IMR-90 (cell line): ENCODE measurements around the gene NDUFA3. TPM values are rescaled to one million over a fixed set of nuclear protein-coding genes. Genes with fewer than 3 reads are reported as not detected.

Source experiments
- ATAC-seq: fragments of 200-7000 bp; cut with Tn5 transposase; 2 replicates; pipeline ENCODE4 v1.9.1; 2020; ENCODE audit warnings: low read depth, mild to moderate bottlenecking, moderate library complexity
- BruUV-seq: library from RNA; stranded (reverse); fragments of 400-500 nt; replicated peaks from 2 replicates; lab custom pipeline; 2021; lab: Mats Ljungman, UMichigan
- CTCF ChIA-PET: fragments of 300-600 bp; formaldehyde crosslinking; extraction: SDS; loops from one replicate; lab custom pipeline; 2021; ENCODE audit warnings: antibody characterized with exemption; lab: Yijun Ruan, JAX
- POLR2A ChIA-PET: fragments of 300-600 bp; sonication (Branson Sonifier 250); formaldehyde crosslinking; loops from one replicate; lab custom pipeline; 2022; ENCODE audit warnings: antibody characterized with exemption; ENCODE audit not compliant: unreplicated experiment; lab: Charles Lee
- DNase-seq: peaks from one replicate; pipeline ENCODE4 v3.0.0; 2013
- H2AFZ ChIP-seq: replicated peaks from 2 replicates; pipeline ENCODE3; 2013; ENCODE audit warnings: low read length, mild to moderate bottlenecking; ENCODE audit not compliant: poor library complexity
- H2AK5ac ChIP-seq: 2 replicates; pipeline ENCODE4 v1.6.1; 2013; ENCODE audit warnings: low read depth, low read length, inconsistent platforms
- H2AK9ac ChIP-seq: replicated peaks from 2 replicates; pipeline ENCODE3; 2013; ENCODE audit warnings: mild to moderate bottlenecking, low read depth, low read length, moderate library complexity; ENCODE audit not compliant: poor library complexity
- H2BK120ac ChIP-seq: 2 replicates; pipeline ENCODE4 v1.6.1; 2013; ENCODE audit warnings: low read depth, low read length, inconsistent platforms
- H2BK15ac ChIP-seq: 3 replicates; pipeline ENCODE4 v1.6.1; 2013; ENCODE audit warnings: low read depth, low read length, inconsistent platforms
- H2BK20ac ChIP-seq: 2 replicates; pipeline ENCODE4 v1.6.1; 2013; ENCODE audit warnings: low read depth, mild to moderate bottlenecking, inconsistent platforms, low read length, moderate library complexity
- H2BK5ac ChIP-seq: 2 replicates; pipeline ENCODE4 v1.6.1; 2013; ENCODE audit warnings: mild to moderate bottlenecking, low read depth, low read length, inconsistent platforms; ENCODE audit not compliant: poor library complexity, severe bottlenecking
- H3K14ac ChIP-seq: replicated peaks from 2 replicates; pipeline ENCODE4 v1.6.1; 2013; ENCODE audit warnings: low read depth, low read length, inconsistent platforms
- H3K18ac ChIP-seq: 2 replicates; pipeline ENCODE4 v1.6.1; 2013; ENCODE audit warnings: low read depth, low read length, control low read depth
- H3K23ac ChIP-seq: 2 replicates; pipeline ENCODE4 v1.6.1; 2013; ENCODE audit warnings: low read depth, low read length, inconsistent platforms
- H3K27ac ChIP-seq: 2 replicates; pipeline ENCODE4 v1.5.1; 2013; ENCODE audit warnings: mild to moderate bottlenecking, control low read depth, low read length; ENCODE audit not compliant: insufficient read depth
- H3K27me3 ChIP-seq: 2 replicates; pipeline ENCODE4 v1.6.1; 2013; ENCODE audit warnings: low read length; ENCODE audit not compliant: control insufficient read depth, insufficient read depth
- H3K36me3 ChIP-seq: 2 replicates; pipeline ENCODE4 v1.6.1; 2013; ENCODE audit warnings: low read length, mixed read lengths; ENCODE audit not compliant: control insufficient read depth, insufficient read depth
- H3K4ac ChIP-seq: 2 replicates; pipeline ENCODE4 v1.6.1; 2013; ENCODE audit warnings: low read depth, low read length, inconsistent platforms
- H3K4me1 ChIP-seq: 2 replicates; pipeline ENCODE4 v1.6.1; 2013; ENCODE audit warnings: low read length, mixed read lengths; ENCODE audit not compliant: control insufficient read depth, insufficient read depth
- H3K4me2 ChIP-seq: 2 replicates; pipeline ENCODE4 v1.6.1; 2013; ENCODE audit warnings: low read depth, mild to moderate bottlenecking, control low read depth, low read length, moderate library complexity
- H3K4me3 ChIP-seq: 2 replicates; pipeline ENCODE4 v1.5.1; 2013; ENCODE audit warnings: low read depth, mild to moderate bottlenecking, control low read depth, low read length, moderate library complexity; ENCODE audit not compliant: insufficient read depth
- H3K56ac ChIP-seq: 2 replicates; pipeline ENCODE4 v1.6.1; 2013; ENCODE audit warnings: low read length, inconsistent platforms; ENCODE audit not compliant: insufficient read depth; ENCODE audit errors: extremely low read depth
- H3K79me1 ChIP-seq, 2 experiments: 2 replicates each; pipeline ENCODE4 v1.6.1; 2013; ENCODE audit warnings: low read length in 2 of 2, inconsistent platforms in 1 of 2, low read depth in 1 of 2
- H3K9ac ChIP-seq: 2 replicates; pipeline ENCODE4 v1.6.1; 2013; ENCODE audit warnings: low read depth, low read length, control low read depth
- H3K9me1 ChIP-seq: 2 replicates; pipeline ENCODE4 v1.6.1; 2013; ENCODE audit warnings: low read length, inconsistent platforms; ENCODE audit not compliant: insufficient read depth
- H3K9me3 ChIP-seq: 2 replicates; pipeline ENCODE4 v1.6.1; 2013; ENCODE audit warnings: low read length; ENCODE audit not compliant: control insufficient read depth, insufficient read depth
- H4K20me1 ChIP-seq: 2 replicates; pipeline ENCODE4 v1.6.1; 2013; ENCODE audit warnings: low read length, inconsistent platforms; ENCODE audit not compliant: insufficient read depth
- H4K5ac ChIP-seq: 2 replicates; pipeline ENCODE4 v1.6.1; 2013; ENCODE audit warnings: mild to moderate bottlenecking, low read depth, low read length, control low read depth
- H4K8ac ChIP-seq, 2 experiments: 2 replicates each; pipeline ENCODE4 v1.6.1; 2013; ENCODE audit warnings: low read depth in 2 of 2, low read length in 2 of 2, control low read depth in 1 of 2, inconsistent platforms in 1 of 2
- H4K91ac ChIP-seq: 2 replicates; pipeline ENCODE4 v1.6.1; 2013; ENCODE audit warnings: low read depth, low read length, inconsistent platforms; ENCODE audit not compliant: insufficient read depth
- BHLHE40 ChIP-seq: fragments of 150-350 bp; IDR thresholded peaks from 2 replicates; pipeline ENCODE4 v1.6.1; 2016; ENCODE audit warnings: mild to moderate bottlenecking, low read depth, low read length
- CEBPB ChIP-seq: IDR thresholded peaks from 2 replicates; pipeline ENCODE4 v1.6.1; 2012; ENCODE audit warnings: low read depth, low read length, improper control_type of control experiment
- MAZ ChIP-seq: IDR thresholded peaks from 2 replicates; pipeline ENCODE4 v1.6.1; 2012; ENCODE audit warnings: low read depth, mild to moderate bottlenecking, low read length, improper control_type of control experiment, moderate library complexity, borderline replicate concordance
- NFE2L2 ChIP-seq: fragments of 150-350 bp; IDR thresholded peaks from 2 replicates; pipeline ENCODE4 v1.6.1; 2016; ENCODE audit warnings: low read depth, mild to moderate bottlenecking, low read length
- WGBS, 2 experiments: methylation state at CpG; one replicate each; pipeline versions ENCODE4 v1.1.5 to v1.1.7; 2013; ENCODE audit warnings: missing lambda C conversion rate in 2 of 2; ENCODE audit not compliant: insufficient read length in 1 of 2; ENCODE audit errors: extremely low coverage in 2 of 2; 5-methylcytosine and 5-hydroxymethylcytosine counted together
- dilution Hi-C: fragments of 300-500 bp; cut with HindIII; formaldehyde crosslinking; loops from one replicate; pipeline ENCODE4 v1.14.3; 2018; ENCODE audit warnings: low sequenced_read_pairs; ENCODE audit not compliant: unreplicated experiment
- in situ Hi-C: fragments of 300-500 bp; cut with MboI; formaldehyde crosslinking; loops from 3 replicates; pipeline ENCODE4 v1.14.3; 2019; ENCODE audit warnings: low sequenced_read_pairs, inconsistent platforms, mixed read lengths
- intact Hi-C: fragments of 100-400 bp; cut with micrococcal nuclease; formaldehyde crosslinking; loops from 2 replicates; pipeline ENCODE4 v1.10.0; 2022
- polyA plus RNA-seq, 3 experiments: library from polyadenylated mRNA; depleted of rRNA; stranded (reverse); fragments of >200 nt; gene quantifications; 2 replicates each; pipeline ENCODE4 v1.2.3, GENCODE V29; 2012; ENCODE audit warnings: low replicate concordance in 1 of 3
- total RNA-seq: library from RNA; depleted of rRNA; stranded (reverse); fragments of >200 nt; gene quantifications from 2 replicates; pipeline ENCODE4 v1.2.3, GENCODE V29; 2012

Gene NDUFA3
- total and polyA plus RNA-seq, 2 of the 4 experiments (the other 2 are of a cell fraction) = 7.9 to 85.0 TPM

GRCh38 chr19:54073829-54074228, 28.8 kb upstream of the NDUFA3 start:
- 78% methylated on average over 4 of the region's 10 CpGs; no CpG with 5 or more reads in 1 of the 2 experiments for WGBS, 2 experiments
- Histone ChIP-seq H4K91ac (no peak overlapping the region), H2AFZ (no peak overlapping the region), H3K9me1 (no peaks in the 10 kb centered on the region), H2BK20ac (no peak overlapping the region), H3K56ac (no peak overlapping the region), H3K18ac (no peak overlapping the region), H3K9ac (no peak overlapping the region), H3K79me1 (no peaks in the 10 kb centered on the region), H3K4me3 (no peak overlapping the region), H4K8ac (no peak overlapping the region), H3K4ac (no peak overlapping the region), H3K23ac (no peak overlapping the region), H3K27ac (no peak overlapping the region), H4K5ac (no peak overlapping the region), H3K36me3 (no peaks in the 10 kb centered on the region), H4K20me1 (no peaks in the 10 kb centered on the region), H3K4me2 (no peak overlapping the region), H2AK5ac (no peak overlapping the region), H3K9me3 (peaks cover 4% of the 10 kb centered on the region; the same call in 1 of the 2 replicates), H2BK15ac (no peak overlapping the region), H3K4me1 (no peaks in the 10 kb centered on the region), H2BK120ac (no peak overlapping the region), H2AK9ac (no peak overlapping the region), H2BK5ac (no peak overlapping the region), H3K14ac (no peak overlapping the region), H3K27me3 (no peaks in the 10 kb centered on the region)
- TF ChIP-seq BHLHE40 (no peak), NFE2L2 (no peak), CEBPB (no peak), MAZ (no peak)
- dilution Hi-C loops (no loop called here), in situ Hi-C loops (no loop called here), intact Hi-C loops (no loop called here)
- BruUV-seq = no TSS peak
- CTCF ChIA-PET = no interaction called here
- DNase-seq = no peak
- no peak for ATAC-seq
- POLR2A ChIA-PET = no interaction called here
